Activated CD8-positive, alpha-beta T cell treated with anti-CD3 and anti-CD28 coated beads for 36 hours (primary cell): Measurements from ENCODE around the gene SLC22A25. TPM values are rescaled to one million over a fixed set of nuclear protein-coding genes. Genes with fewer than 3 reads are reported as not detected.
"Not testable (repeated sequence)": the region's sequence is repeated elsewhere in the genome, so short reads cannot be mapped to it uniquely, and the experiment has no call there.

ENCODE experiments used
- ATAC-seq: fragments of 200-7000 bp; cut with Tn5 transposase; one replicate; pipeline ENCODE4 v1.10.0; 2021; ENCODE audit warnings: mild to moderate bottlenecking, moderate library complexity
- CTCF ChIA-PET: fragments of 350-600 bp; sonication (Branson Sonifier 250); formaldehyde crosslinking; loops from one replicate; lab custom pipeline; 2021; ENCODE audit warnings: antibody characterized with exemption; lab: Charles Lee
- POLR2A ChIA-PET: fragments of 350-600 bp; sonication (Branson Sonifier 250); formaldehyde crosslinking; loops from one replicate; lab custom pipeline; 2021; ENCODE audit warnings: antibody characterized with exemption; lab: Charles Lee
- DNase-seq: peaks from one replicate; pipeline ENCODE4 v3.0.0-alpha.2; 2020
- H3K27ac Mint-ChIP-seq: one replicate; pipeline ENCODE4 v1.8.0; 2021; ENCODE audit warnings: mild to moderate bottlenecking, mixed read lengths
- H3K27me3 Mint-ChIP-seq: one replicate; pipeline ENCODE4 v1.8.0; 2021; ENCODE audit warnings: mixed read lengths
- H3K36me3 Mint-ChIP-seq: one replicate; pipeline ENCODE4 v1.8.0; 2021; ENCODE audit warnings: low read depth, mixed read lengths
- H3K4me1 Mint-ChIP-seq: one replicate; pipeline ENCODE4 v1.8.0; 2021; ENCODE audit warnings: low read depth, mixed read lengths
- H3K4me3 Mint-ChIP-seq: one replicate; pipeline ENCODE4 v1.8.0; 2021; ENCODE audit warnings: mild to moderate bottlenecking, moderate library complexity, mixed read lengths
- H3K9me3 Mint-ChIP-seq: one replicate; pipeline ENCODE4 v1.8.0; 2021; ENCODE audit warnings: mixed read lengths
- CTCF ChIP-seq: fragments of 200-600 bp; IDR thresholded peaks from one replicate; pipeline ENCODE4 v1.8.0; 2022; ENCODE audit warnings: antibody characterized with exemption, mild to moderate bottlenecking
- intact Hi-C: fragments of 100-400 bp; cut with micrococcal nuclease; formaldehyde crosslinking; loops from one replicate; pipeline ENCODE4 v1.10.0; 2022
- total RNA-seq, 2 experiments: library from RNA; stranded (reverse); gene quantifications; one replicate each; pipeline ENCODE4 v1.2.3, GENCODE V29; 2021

The SLC22A25 gene
- total RNA-seq, 2 experiments from 2014 or later, result not detected

DNA sequence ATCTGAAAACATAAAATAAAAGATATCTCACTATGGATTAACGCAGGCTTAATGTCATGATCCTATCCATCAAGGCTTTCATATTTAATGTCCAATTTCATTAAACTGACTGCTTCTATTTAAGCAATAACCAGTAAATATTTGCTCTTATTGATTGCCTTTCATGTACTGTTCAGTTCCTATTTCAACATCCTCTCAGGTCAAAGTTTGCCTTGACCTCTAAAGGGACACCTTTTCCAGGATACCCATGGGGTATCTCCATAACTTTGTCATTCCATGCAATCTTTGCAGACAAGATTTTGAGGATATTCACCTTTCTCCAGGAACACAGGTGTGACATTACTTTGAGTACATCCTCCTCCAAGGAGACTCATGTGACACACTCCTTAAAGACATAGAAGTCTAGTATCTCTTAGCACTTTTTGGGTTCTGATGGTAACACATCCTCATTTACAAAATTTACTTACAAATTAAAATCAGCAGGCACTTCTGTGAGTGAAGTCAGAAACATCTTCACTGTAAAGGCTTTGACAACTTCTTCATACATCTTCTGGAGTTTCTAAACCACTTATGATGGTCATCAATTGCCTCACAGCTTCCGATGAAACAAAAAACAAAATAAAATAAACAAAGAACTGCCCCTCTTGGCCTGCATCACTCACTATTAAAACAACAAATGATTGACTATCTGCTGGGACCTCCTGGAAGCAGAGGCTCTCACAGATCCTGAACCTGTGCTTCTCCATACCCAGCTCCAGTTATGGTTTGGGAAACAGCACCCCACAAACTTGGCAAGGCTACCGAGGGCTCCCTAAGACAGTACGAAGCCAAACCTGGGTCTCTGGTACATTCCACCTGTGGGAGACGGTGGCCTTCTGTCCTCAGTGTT, 7.0 kb upstream of the SLC22A25 start:
- CTCF ChIA-PET, result no interaction called here
- TF ChIP-seq CTCF, result no peak
- no peaks in the 10 kb centered on the region for H3K9me3 Mint-ChIP-seq
- POLR2A ChIA-PET, result no interaction called here
- intact Hi-C loops, result no loop called here
- no peak for DNase-seq
- no peak overlapping the region for H3K27ac Mint-ChIP-seq
- H3K36me3 Mint-ChIP-seq, result no peaks in the 10 kb centered on the region
- peaks cover 9% of the 10 kb centered on the region for H3K27me3 Mint-ChIP-seq
- no peak overlapping the region for H3K4me3 Mint-ChIP-seq
- ATAC-seq, result no peak
- no peaks in the 10 kb centered on the region for H3K4me1 Mint-ChIP-seq

DNA sequence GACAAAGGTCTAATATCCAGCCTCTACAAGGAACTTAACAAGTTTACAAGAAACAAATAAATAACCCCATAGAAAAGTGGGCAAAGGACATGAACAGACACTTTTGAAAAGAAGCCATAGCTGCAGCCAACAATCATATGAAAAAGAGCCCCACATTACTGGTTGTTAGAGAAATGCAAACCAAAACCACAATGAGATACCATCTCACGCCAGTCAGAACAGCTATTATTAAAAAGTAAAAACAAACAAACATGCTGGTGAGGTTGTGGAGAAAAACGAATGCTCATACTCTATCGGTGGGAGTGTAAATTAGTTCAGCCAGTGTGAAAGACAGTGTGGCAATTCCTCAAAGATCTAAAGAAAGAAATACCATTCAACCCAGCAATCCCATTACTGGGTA, 5.6 kb upstream of the SLC22A25 start:
- peaks cover 9% of the 10 kb centered on the region for H3K27me3 Mint-ChIP-seq
- DNase-seq (no peak), ATAC-seq (no peak)
- no peak overlapping the region for H3K27ac Mint-ChIP-seq
- ChIA-PET CTCF (no interaction called here), POLR2A (no interaction called here)
- intact Hi-C loops, result no loop called here
- no peak for TF ChIP-seq CTCF
- H3K36me3 Mint-ChIP-seq, result no peaks in the 10 kb centered on the region
- H3K4me3 Mint-ChIP-seq, result no peak overlapping the region
- H3K9me3 Mint-ChIP-seq, result no peaks in the 10 kb centered on the region
- no peaks in the 10 kb centered on the region for H3K4me1 Mint-ChIP-seq

- H3K4me1 Mint-ChIP-seq, H3K36me3 Mint-ChIP-seq, ATAC-seq, H3K9me3 Mint-ChIP-seq, H3K27ac Mint-ChIP-seq, POLR2A ChIA-PET, DNase-seq, H3K4me3 Mint-ChIP-seq, intact Hi-C loops, CTCF ChIA-PET: not testable (repeated sequence)
- H3K27me3 Mint-ChIP-seq, result peaks cover 11% of the 10 kb centered on the region
Measured at GRCh38 chr11:63247237-63248002, 4.0 kb upstream of the SLC22A25 start.

DNA sequence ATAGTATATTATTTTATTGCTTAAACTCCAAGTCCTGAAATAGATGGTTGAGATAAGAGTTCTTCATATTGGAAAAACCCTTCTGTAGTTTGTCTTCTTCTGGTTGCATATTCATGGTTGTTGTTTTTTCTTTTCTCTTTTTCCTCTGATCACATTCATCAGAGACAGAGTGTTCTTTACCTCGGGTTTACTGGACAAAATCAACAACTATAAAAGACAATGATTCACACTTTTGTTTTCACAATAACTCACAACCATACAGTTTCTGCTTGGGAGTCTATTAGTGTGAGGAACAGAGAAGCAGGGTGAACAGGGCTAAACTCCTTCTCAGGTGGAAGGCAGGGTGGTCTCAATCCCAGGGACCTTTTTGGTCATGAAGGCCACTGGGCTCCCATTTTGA, 2.6 kb upstream of the SLC22A25 start:
- no peak for TF ChIP-seq CTCF
- Mint-ChIP-seq H3K4me3 (no peak overlapping the region), H3K27me3 (peaks cover 9% of the 10 kb centered on the region), H3K36me3 (no peaks in the 10 kb centered on the region), H3K9me3 (no peaks in the 10 kb centered on the region), H3K4me1 (peaks cover 18% of the 10 kb centered on the region), H3K27ac (no peak overlapping the region)
- intact Hi-C loops, result no loop called here
- DNase-seq (no peak), ATAC-seq (no peak)
- ChIA-PET CTCF (no interaction called here), POLR2A (no interaction called here)

DNA sequence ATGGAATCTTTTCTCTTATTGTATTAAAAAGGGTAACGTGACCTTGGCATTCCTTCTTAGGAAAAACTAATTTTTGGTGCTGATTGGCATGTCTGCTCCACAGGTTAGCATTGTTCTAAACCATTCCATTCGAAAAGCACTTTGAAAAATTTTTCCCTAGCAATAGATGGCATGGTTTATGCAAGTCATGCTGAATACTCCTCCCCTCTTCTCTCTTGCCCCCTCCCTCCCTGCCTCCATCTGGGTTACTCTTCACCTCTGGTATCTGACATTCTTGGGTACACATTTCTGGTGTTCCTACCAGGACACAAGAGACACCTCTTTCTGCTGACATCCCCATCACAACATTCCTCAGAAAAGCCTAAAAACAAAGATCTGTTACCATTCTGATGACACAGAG, 1.5 kb upstream of the SLC22A25 start:
- Mint-ChIP-seq H3K36me3 (no peaks in the 10 kb centered on the region), H3K27ac (no peak overlapping the region), H3K4me3 (no peak overlapping the region), H3K9me3 (no peaks in the 10 kb centered on the region), H3K27me3 (peaks cover 9% of the 10 kb centered on the region), H3K4me1 (peaks cover 18% of the 10 kb centered on the region)
- intact Hi-C loops, result no loop called here
- ATAC-seq (no peak), DNase-seq (no peak)
- ChIA-PET POLR2A (no interaction called here), CTCF (no interaction called here)
- no peak for TF ChIP-seq CTCF
